Caki2 (cell line): ENCODE results near the gene ARHGAP5. TPM values are rescaled to one million over a fixed set of nuclear protein-coding genes. Genes with fewer than 3 reads are reported as not detected.
A peak's percentile ranks its signal among the peaks of the same experiment; 100 is the strongest.
"Not testable (repeated sequence)": the region's sequence is repeated elsewhere in the genome, so short reads cannot be mapped to it uniquely, and the experiment has no call there.

Experiments used
- DNase-seq: peaks from one replicate; pipeline ENCODE4 v3.0.0-alpha.2; 2015; ENCODE audit warnings: low read depth
- in situ Hi-C: cut with HindIII; loops from 2 replicates; pipeline ENCODE4 v1.10.0; 2016; ENCODE audit warnings: low sequenced_read_pairs, low pct_unique_long_range_greater_than_20kb, mixed read lengths
- total RNA-seq: library from RNA; depleted of rRNA; stranded (reverse); fragments of >200 nt; shearing (Covaris generic); gene quantifications from 2 replicates; pipeline ENCODE4 v1.2.3, GENCODE V29; 2014; ENCODE audit warnings: low replicate concordance

The ARHGAP5 gene
- total RNA-seq, 1 experiment from 2014 or later = 59.1 TPM

GRCh38 chr14:32100175-32100574, 23.1 kb downstream of the ARHGAP5 start:
- in situ Hi-C loops = no loop called here
- no peak for DNase-seq

- DNase-seq = peak; percentile 41
- in situ Hi-C loops = no loop called here
These were observed 25.2 kb downstream of the ARHGAP5 start for GRCh38 chr14:32102152-32102787.

GRCh38 chr14:32102968-32103367, 25.9 kb downstream of the ARHGAP5 start:
- no peak for DNase-seq
- in situ Hi-C loops = no loop called here

- no peak for DNase-seq
These were observed 27.2 kb downstream of the ARHGAP5 start for GRCh38 chr14:32104308-32104707.

GRCh38 chr14:32104803-32105202, 27.7 kb downstream of the ARHGAP5 start:
- in situ Hi-C loops = no loop called here
- no peak for DNase-seq

More at GRCh38 chr14:32104308-32104707, 27.2 kb downstream of the ARHGAP5 start:
- in situ Hi-C loops = no loop called here

- in situ Hi-C loops = no loop called here
These were observed 32.8 kb downstream of the ARHGAP5 start for GRCh38 chr14:32109676-32110547.

GRCh38 chr14:32110548-32110896, 33.4 kb downstream of the ARHGAP5 start:
- in situ Hi-C loops = no loop called here
- DNase-seq = no peak

More at GRCh38 chr14:32109676-32110547, 32.8 kb downstream of the ARHGAP5 start:
- DNase-seq = no peak

- in situ Hi-C loops = no loop called here
- DNase-seq = no peak
These were observed 44.4 kb downstream of the ARHGAP5 start for GRCh38 chr14:32121536-32121935.

- in situ Hi-C loops = no loop called here
- DNase-seq = no peak
These were observed 44.8 kb downstream of the ARHGAP5 start for GRCh38 chr14:32121948-32122347.

GRCh38 chr14:32126899-32127730, 50.0 kb downstream of the ARHGAP5 start:
- in situ Hi-C loops, DNase-seq: not testable (repeated sequence)

- peak; percentile 64 for DNase-seq
- in situ Hi-C loops = not testable (repeated sequence)
These were observed 50.9 kb downstream of the ARHGAP5 start for GRCh38 chr14:32127731-32128654.

- in situ Hi-C loops = no loop called here
- no peak for DNase-seq
These were observed 51.6 kb downstream of the ARHGAP5 start for GRCh38 chr14:32128703-32129102.

- peak; percentile 34 for DNase-seq
- in situ Hi-C loops = no loop called here
These were observed 52.0 kb downstream of the ARHGAP5 start for GRCh38 chr14:32129124-32129523.

- in situ Hi-C loops, DNase-seq: not testable (repeated sequence)
These were observed 54.6 kb downstream of the ARHGAP5 start for GRCh38 chr14:32131689-32132088.

GRCh38 chr14:32134448-32135097, 57.5 kb downstream of the ARHGAP5 start:
- in situ Hi-C loops = no loop called here
- peak; percentile 80 for DNase-seq

GRCh38 chr14:32136027-32136825, 59.1 kb downstream of the ARHGAP5 start:
- in situ Hi-C loops = no loop called here
- no peak for DNase-seq

GRCh38 chr14:32137313-32137712, 60.2 kb downstream of the ARHGAP5 start:
- DNase-seq = no peak

More at GRCh38 chr14:32137313-32137712, 60.2 kb downstream of the ARHGAP5 start:
- in situ Hi-C loops = no loop called here
